NCI-H1436 treated with DMSO at 0.1 percent for 48 hours (cell line): Measurements from ENCODE around the gene HOOK2.
A peak's percentile ranks its signal among the peaks of the same experiment; 100 is the strongest.
"Not testable (repeated sequence)": the region's sequence is repeated elsewhere in the genome, so short reads cannot be mapped to it uniquely, and the experiment has no call there.

Experiments used
- DNase-seq: peaks from one replicate; lab custom pipeline; 2025; lab: John Stamatoyannopoulos, UW

Gene HOOK2, protein sequence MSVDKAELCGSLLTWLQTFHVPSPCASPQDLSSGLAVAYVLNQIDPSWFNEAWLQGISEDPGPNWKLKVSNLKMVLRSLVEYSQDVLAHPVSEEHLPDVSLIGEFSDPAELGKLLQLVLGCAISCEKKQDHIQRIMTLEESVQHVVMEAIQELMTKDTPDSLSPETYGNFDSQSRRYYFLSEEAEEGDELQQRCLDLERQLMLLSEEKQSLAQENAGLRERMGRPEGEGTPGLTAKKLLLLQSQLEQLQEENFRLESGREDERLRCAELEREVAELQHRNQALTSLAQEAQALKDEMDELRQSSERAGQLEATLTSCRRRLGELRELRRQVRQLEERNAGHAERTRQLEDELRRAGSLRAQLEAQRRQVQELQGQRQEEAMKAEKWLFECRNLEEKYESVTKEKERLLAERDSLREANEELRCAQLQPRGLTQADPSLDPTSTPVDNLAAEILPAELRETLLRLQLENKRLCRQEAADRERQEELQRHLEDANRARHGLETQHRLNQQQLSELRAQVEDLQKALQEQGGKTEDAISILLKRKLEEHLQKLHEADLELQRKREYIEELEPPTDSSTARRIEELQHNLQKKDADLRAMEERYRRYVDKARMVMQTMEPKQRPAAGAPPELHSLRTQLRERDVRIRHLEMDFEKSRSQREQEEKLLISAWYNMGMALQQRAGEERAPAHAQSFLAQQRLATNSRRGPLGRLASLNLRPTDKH

DNA sequence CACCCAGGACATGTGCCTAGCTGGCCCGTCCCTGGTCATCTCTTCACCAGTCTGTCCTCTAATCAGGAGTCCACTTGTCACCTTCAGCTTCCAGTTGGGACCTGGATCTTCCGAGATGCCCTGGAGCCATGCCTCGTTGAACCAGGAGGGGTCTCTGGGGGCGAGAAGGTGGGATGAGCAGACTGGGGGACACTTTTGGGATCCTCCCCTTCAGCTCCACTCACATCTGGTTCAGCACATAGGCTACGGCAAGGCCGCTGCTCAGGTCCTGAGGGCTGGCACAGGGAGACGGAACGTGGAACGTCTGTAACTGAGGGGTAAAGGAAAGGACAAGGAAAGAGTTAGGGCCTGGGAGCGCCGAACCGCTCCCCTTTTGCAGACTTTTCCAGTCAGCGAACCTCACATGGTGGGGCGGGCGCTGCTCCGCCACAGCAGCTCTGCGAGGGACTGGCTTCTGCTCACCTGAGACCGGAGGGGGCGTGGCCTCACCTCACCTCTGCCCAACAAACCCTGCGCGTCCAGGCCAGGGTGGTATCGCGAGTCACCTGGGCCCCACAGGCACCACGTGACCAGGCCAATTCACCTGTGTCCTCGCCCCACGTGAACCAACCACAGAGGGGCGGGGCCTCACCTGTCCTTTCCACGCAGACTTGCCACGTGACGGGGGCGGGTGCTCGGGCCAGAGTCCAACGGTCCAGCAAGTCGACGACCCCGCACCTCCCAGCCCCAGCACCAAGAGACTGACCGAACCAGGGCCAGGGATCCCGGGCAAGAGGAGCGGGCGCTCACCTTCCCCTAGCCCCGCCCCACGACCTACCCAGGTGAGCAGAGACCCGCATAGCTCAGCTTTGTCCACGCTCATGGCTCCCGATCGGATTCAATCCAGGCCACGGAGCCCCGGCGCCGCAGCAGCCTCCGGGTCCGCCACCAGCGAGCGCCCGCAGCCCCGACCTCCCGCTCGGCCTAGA, at the start of gene HOOK2:
Gene HOOK2, minus strand, starts transcription at position 965 of the 968 bp plus-strand sequence. Its CDS starts 103 bp downstream, at position 862.
- DNase-seq: peak; percentile 42

DNA sequence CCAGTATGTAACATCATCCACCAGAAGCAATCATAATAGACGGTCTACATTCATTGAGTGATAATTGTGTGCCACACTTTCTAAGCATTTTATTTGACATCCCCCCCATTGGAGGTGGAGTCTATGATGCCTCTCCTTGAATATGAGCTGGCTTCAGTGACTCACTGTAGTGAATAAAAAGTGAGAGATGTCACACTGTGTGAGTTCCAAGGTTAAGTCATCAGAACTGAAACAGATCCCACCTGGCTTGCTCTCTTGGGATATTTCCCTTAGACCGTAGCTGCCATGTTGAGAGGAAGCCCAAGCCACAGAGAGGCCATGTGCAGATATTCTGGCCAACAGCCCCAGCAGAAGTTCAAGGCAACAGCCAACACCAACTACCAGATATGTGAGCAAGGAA, 46.4 kb upstream of the HOOK2 start:
- DNase-seq: no peak

DNA sequence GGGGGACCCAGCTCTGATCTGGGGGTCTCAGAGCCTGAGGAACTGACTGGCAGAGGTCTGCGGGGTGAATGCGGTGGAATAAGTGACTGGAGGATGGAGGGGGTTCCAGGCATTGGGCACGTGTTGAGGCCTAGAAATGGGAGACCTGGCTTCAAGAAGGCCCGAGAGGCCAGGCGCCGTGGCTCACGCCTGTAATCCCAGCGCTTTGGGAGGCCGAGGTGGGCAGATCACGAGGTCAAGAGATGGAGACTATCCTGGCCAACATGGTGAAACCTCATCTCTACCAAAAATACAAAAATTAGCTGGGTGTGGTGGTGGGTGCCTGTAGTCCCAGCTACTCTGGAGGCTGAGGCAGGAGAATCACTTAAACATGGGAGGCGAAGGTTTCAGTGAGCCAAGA, 42.5 kb upstream of the HOOK2 start:
- not testable (repeated sequence) for DNase-seq

DNA sequence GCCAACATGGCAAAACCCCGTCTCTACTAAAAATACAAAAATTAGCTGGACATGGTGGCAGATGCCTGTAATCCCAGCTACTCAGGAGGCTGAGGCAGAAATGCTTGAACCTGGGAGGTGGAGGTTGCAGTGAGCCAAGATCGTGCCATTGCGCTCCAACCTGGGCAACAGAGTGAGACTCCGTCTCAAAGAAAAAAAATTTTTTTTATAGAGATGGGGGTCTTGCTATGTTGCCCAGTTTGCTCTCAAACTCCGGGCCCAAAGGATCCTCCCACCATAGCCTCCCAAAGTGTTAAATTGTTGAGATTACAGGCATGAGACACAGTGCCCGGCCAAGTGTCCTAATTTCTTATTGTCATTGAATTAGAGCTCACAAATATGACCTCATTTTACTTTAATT, 41.8 kb upstream of the HOOK2 start:
- not testable (repeated sequence) for DNase-seq

DNA sequence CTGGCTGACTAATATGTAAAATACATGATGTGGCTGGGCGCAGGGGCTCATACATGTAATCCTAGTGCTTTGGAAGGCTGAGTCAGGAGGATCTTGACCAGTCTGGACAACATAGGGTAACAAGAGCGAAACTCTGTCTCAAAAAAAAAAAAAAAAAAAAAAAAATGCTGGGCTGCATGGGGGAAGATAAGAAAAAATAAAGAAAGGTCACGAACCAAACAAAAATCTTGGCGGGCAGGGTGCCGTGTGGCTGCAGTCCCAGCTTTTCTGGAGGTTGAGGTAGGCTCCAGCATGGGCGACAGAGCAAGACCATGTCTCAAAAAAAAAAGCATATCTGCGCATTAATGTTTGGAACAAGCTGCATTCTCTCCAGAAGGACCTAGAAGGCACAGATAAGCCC, 39.7 kb upstream of the HOOK2 start:
- no peak for DNase-seq

DNA sequence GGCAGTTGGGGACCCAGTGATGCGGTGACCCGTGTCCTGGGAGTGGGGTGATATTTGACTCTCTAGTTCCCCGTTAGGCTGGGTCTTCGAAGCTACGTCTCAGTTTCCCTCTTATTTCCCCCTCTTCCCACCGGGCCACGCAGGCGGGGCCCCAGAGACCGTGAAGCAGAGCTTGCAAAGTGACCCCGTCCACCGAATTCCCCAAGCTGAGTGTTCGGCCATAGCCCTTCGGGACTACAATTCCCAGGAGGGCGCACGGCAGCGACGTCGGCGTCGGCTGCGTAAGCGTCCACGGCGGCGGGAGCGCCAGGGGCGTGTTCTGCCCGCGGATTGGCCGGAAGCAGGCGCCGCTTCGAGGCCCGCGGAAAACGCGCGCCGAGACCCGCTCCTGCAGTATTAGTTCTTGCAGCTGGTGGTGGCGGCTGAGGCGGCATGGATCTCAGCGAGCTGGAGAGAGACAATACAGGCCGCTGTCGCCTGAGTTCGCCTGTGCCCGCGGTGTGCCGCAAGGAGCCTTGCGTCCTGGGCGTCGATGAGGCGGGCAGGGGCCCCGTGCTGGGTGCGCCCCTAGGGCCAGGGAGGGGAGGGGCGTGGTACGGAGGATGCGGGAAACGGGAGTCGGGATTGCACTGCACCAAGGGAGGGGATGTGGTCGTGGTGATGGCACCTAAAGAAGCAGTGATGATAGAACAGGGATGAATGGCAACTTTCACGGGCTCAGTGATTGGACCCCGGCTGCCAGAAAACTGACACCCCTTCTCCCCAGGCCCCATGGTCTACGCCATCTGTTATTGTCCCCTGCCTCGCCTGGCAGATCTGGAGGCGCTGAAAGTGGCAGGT, 31.1 kb upstream of the HOOK2 start, which contains the start of gene RNASEH2A:
Gene RNASEH2A, plus strand, starts transcription at position 343 of the 840 bp plus-strand sequence. Its CDS starts 90 bp downstream, at position 433.
- DNase-seq: peak; percentile 63

DNA sequence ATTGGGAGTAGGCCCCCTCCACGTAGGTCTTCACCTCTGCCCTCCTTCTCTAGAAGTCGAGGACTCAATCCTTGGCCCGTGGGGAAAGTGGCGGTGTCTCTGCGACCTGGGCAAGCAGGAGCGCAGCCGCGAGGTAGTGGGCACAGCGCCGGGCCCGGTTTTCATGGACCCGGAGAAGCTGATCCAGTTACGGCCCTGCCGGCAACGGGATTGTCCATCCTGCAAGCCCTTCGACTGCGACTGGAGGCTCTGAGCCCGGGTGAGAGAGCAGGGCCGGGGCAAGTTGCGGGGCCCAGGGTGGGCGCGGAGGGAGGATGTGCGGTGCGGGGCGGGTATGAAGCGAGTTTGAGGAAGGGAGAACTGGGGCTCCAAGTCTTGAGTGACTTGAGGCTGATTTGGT, 28.7 kb upstream of the HOOK2 start:
- DNase-seq: no peak

DNA sequence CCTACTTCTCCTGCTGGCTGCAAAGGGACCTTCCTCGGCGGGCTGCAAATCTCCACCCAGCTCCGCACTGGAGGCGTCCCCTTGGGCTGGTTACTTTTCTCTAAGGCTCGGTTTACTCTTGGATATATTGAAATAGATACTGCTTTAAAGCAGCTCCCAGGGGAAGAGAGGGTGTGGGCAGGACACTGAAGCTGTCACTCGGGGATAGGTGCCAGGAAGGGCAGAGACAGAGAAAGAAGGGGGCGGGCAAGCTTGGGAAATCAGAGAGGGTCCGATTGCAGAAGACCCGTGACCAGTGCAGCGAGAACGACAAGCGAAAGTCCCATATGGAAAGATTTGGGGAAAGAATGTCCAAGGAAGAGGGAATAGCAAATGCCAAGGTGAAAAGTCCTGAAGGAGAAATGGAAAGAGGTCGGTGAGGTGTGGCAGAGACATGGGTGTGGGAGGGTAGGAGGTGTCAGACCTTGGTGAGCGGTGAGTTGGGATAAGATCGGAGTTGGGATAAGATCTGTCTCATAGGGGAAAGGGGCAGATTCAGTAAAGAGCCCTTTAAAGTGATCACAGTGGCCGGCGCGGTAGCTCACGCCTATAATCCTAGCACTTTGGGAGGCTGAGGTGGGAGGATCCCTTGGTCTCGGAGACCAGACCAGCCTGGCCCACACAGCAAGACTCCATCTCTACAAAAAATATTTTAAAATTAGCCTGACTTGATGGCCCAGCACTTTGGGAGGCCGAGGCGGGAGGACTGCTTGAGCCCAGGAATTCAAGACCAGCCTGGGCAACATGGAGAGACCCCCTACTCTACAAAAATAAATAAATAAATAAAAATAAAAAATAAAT, 27.1 kb upstream of the HOOK2 start:
- DNase-seq: no peak

DNA sequence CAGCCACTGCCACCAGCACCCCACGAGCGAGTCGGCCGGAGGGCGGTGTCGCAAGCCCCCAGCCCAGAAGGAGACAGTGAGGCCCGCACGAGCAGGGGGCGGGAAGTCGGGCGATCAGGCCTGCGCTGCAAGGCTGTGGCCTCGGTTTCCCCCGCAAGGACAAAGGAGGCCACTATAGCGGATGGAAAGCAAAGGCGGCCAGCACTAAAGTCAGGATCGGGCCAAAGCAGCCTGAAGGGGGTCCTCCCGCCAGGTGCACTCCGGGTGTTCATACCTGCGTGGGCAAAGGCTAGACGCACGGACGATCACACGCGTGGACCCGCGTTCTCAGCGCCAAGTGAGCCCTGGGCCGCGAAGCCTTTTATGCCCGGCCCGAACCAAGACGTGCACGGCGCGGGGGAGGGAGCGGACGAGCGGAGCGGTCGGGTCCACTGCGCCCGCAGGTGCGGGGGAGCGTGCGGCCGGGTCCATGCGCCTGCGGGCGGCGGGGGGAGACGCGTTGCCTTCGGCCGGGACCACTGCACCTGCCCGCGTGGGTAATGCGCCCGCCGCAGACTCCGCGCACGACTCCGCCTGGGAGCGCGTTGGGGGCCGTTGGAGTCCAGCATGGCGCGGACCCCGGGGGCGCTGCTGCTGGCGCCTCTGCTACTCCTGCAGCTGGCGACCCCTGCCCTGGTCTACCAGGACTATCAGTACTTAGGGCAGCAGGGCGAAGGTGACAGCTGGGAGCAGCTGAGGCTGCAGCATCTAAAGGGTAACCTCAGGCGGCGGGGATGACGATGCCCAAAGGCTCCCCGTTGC, 26.3 kb upstream of the HOOK2 start, which contains the start of the genes PRDX2 and THSD8:
Gene PRDX2, minus strand, starts transcription at position 335 of the 801 bp plus-strand sequence. CDS start 539 bp downstream, outside the sequence.
Gene THSD8, plus strand, starts transcription at position 604 of the 801 bp plus-strand sequence. Its CDS starts 3 bp downstream, at position 607.
- no peak for DNase-seq

DNA sequence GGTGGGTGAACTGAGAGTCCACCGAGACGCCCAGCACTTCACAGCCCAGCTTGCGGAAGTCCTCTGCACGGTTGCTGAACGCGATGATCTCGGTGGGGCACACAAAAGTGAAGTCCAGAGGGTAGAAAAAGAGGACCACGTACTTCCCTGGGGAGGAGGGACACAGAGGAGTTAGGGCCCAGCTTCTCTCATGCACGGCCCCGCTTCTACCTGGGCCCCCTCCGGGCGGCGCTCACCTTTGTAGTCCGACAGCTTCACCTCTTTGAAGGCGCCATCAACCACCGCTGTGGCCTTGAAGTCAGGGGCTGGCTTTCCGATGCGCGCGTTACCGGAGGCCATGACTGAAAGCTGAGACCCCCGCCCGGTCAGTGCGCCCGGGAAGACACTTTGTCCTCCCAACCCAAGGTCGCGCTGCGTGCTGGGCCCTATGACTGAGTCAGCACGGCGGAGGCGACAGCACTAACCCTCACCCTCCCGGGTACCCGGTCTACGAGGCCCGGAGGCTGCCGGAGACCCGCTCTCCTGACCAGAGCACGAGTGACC, 25.6 kb upstream of the HOOK2 start:
- no peak for DNase-seq

DNA sequence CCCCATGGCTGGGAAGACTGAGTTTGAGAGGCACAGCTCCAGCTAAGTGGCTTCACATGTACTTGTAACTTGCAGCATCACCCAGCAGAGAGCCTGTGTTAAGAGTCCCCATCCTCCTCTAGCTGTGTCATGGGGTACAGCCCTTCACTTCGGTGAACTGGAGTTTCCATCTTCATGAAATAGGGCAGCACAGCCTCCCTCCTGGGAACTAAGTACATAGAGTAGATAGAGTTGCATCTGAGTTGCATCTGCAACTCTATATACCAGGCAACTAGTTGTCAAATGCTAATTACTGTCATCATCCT, 25.1 kb upstream of the HOOK2 start:
- DNase-seq: no peak

DNA sequence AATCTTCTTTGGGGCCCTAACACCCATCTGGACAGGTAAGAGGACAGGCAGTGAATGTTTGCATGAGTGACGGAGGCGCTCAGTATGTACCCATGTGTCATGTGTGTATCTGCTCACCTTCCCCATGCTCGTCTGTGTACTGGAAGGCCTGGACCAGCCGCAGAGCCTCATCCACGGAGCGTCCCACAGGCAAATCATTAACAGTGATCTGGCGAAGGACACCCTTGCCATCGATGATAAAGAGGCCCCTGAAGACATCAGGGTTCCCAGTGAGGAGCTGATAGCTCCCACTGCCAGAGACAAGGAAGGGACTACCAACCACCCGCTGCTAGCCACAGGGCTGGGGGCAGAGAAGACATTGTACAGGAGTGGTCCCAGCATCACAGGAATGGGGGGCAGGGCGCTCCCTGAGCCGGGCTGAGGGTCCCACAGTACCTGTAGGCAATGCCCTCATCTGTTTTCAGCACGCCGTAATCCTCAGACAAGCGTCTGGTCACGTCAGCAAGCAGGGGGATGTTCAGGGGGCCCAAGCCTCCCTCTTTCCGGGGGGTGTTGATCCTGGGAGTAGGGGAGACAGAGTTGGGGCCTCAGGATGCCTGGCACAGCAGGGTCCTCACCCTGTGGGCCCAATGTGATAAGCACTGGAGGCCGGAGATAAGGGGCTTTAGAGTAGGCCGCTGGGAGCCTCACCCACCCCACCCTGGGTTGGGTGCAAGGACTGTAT, 24.6 kb upstream of the HOOK2 start:
- no peak for DNase-seq

DNA sequence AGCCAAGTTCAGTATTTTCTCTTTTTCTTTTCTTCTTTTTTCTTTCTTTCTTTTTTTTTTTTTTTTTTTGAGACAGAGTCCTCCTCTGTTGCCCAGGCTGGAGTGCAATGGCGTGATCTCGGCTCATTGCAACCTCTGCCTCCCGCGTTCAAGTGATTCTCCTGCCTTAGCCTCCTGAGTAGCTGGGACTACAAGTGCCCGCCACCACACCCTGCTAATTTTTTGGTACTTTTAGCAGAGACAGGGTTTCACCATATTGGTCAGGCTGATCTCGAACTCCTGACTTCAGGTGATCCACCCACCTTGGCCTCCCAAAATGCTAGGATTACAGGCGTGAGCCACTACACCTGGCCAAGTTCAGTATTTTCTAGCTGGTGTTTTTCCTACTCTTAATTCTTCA, 22.3 kb upstream of the HOOK2 start:
- DNase-seq: not testable (repeated sequence)

DNA sequence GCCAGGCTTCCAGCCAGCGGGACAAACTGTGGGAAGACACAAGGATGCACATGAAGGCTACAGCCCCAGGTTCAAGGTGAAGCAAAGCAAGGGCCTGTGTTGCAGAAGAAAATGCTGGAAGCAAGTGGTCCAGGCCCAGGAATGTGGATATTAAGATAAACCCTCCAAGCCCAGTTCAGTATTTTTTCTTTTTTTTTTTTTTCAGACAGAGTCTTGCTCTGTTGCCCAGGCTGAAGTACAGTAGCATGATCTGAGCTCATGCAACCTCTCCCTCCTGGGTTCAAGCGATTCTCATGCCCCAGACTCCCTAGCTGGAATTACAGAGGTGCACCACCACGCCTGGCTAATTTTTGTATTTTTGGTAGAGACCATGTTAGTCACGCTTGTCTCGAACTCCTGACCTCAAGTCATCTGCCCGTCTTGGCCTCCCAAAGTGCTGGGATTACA, 21.8 kb upstream of the HOOK2 start:
- DNase-seq: no peak

DNA sequence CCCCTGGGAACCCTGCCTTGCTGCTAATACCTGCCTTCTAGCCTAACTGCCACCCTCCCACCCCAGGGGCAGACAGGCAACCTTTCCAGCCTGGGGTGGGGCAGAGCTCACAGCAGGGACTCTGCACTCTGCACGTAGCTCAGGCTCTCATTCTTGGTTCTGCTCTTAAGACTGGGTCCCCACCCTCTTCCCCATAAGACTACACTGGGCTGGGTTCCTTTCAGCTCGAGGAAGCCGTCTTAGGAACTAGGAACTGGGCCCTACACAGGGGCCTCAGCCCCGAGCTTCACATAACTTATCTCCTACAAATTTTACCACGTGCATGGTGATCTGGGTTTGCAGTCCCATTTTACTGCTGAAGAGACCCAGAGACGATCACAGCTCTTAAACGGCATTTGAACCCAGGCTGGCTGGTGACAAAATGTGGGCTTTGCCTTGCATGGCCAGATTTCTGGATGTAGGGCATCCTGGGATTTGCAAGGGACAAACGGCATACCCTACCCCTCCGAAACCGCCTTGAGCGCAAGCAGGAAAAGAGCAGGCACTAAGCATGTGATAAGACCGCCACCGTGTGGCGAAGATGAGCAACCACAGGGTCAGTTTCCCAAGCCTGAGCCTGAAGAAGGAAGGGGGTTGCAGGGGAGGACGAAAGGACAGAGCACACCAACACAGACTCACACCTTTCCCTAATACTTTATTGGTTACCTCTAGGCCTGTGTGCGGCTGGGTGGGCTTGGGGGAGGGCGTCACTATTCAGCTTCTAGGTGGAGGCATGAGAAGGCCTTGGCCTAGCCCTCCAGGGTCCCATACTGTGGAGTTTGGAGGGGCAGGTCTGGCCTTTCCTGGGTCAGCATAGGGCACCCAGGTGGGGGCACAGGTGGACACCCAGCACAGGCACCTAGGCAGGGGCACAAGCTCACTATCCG, 21.1 kb upstream of the HOOK2 start:
- no peak for DNase-seq

DNA sequence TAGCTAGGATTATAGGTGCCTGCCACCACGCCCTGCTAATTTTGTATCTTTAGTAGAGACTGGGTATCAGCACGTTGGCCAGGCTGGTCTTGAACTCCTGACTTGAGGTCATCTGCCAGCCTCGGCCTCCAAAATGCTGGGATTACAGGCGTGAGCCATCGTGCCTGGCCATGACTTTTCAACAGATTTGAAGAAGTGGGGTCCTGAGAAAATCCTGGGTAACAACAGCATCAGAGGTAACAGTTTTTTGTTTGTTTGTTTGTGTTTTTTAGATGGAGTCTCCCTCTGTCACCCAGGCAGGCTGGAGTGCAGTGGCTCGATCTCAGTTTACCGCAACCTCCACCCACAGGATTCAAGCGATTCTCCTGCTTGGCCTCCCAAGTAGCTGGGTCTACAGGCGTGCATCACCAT, 19.6 kb upstream of the HOOK2 start:
- no peak for DNase-seq
